Duodenal mucosa (tissue), 2 donors: Measurements from ENCODE around the gene FARSB.

Source experiments
- H3K27ac ChIP-seq: one replicate; pipeline ENCODE4 v1.7.0; 2013; ENCODE audit warnings: low read depth, low read length
- H3K27me3 ChIP-seq, 2 donors: one replicate each; pipeline ENCODE4 v1.7.0; 2013; ENCODE audit warnings: low read length in 2 of 2, control low read depth in 1 of 2; ENCODE audit not compliant: insufficient read depth in 2 of 2, control insufficient read depth in 1 of 2
- H3K36me3 ChIP-seq, 2 donors: one replicate each; pipeline ENCODE4 v1.7.0; 2013; ENCODE audit warnings: low read length in 2 of 2, control low read depth in 1 of 2; ENCODE audit not compliant: insufficient read depth in 2 of 2, control insufficient read depth in 1 of 2
- H3K4me1 ChIP-seq, 2 donors: one replicate each; pipeline ENCODE4 v1.7.0; 2013; ENCODE audit warnings: low read length in 2 of 2, control low read depth in 1 of 2; ENCODE audit not compliant: insufficient read depth in 2 of 2, control insufficient read depth in 1 of 2
- H3K4me3 ChIP-seq, 2 donors: one replicate each; pipeline ENCODE4 v1.7.0; 2013; ENCODE audit warnings: low read length in 2 of 2, low read depth in 1 of 2
- H3K9ac ChIP-seq, 2 donors: one replicate each; pipeline ENCODE4 v1.7.0; 2013; ENCODE audit warnings: low read length in 2 of 2, low read depth in 1 of 2
- H3K9me3 ChIP-seq, 2 donors: one replicate each; pipeline ENCODE4 v1.7.0; 2013; ENCODE audit warnings: low read length in 2 of 2, control low read depth in 1 of 2; ENCODE audit not compliant: control insufficient read depth in 1 of 2

Gene FARSB

GRCh38 chr2:222544661-222545060, 111.2 kb downstream of the FARSB start:
- Histone ChIP-seq H3K27ac (no peak overlapping the region), H3K9ac (no peak overlapping the region), H3K4me1 (peaks cover 4 to 30% of the 10 kb centered on the region in 2 donors), H3K36me3 (no peaks in the 10 kb centered on the region), H3K4me3 (no peak overlapping the region), H3K9me3 (no peaks in the 10 kb centered on the region), H3K27me3 (no peaks in the 10 kb centered on the region)

DNA sequence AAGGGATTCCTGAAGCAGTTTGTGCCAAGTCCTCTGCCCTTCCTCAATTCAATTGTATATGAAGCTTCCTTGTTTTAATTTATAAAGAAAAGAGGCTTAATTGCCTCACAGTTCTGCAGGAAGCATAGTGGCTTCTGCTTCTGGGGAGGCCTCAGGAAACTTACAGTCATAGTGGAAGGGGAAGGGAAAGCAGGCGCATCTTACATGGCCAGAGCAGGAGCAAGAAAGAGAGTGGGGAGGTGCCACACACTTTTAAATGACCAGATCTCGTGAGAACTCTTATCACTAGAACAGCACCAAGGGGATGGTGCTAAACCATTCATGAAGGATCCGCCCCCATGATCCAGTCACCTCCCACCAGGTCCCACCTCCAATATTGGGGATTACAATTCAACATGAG, 117.4 kb downstream of the FARSB start:
- Histone ChIP-seq H3K9ac (no peak overlapping the region), H3K36me3 (peaks cover 0 to 4% of the 10 kb centered on the region in 2 donors), H3K4me1 (no peaks in the 10 kb centered on the region), H3K4me3 (no peak overlapping the region), H3K27me3 (no peaks in the 10 kb centered on the region), H3K27ac (no peak overlapping the region), H3K9me3 (no peaks in the 10 kb centered on the region)

DNA sequence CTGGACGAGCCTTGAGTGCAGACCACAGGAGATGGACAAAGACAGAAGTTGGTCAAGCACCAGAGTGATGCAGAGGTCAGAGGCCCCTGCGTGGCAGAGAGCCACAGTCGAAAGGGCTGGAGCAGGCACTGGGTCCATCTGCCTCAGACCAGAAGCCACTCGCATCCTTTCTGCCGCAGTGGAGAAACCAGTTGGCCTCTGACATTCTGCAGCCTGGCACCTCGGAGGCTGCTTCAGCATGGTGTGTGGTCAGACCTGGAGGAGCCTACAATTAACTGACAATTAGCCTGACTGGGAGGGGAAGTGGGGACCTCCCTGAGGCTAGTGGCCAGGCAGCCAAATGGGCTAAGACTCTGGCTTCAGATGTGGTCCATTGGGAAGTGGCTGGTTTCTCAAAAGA, 120.4 kb downstream of the FARSB start:
- no peaks in the 10 kb centered on the region for H3K27me3 ChIP-seq
- no peak overlapping the region for H3K27ac ChIP-seq
- H3K4me1 ChIP-seq, result no peaks in the 10 kb centered on the region
- no peaks in the 10 kb centered on the region for H3K9me3 ChIP-seq
- peaks cover 0 to 8% of the 10 kb centered on the region in 2 donors for H3K36me3 ChIP-seq
- H3K9ac ChIP-seq, result no peak overlapping the region
- H3K4me3 ChIP-seq, result no peak overlapping the region

DNA sequence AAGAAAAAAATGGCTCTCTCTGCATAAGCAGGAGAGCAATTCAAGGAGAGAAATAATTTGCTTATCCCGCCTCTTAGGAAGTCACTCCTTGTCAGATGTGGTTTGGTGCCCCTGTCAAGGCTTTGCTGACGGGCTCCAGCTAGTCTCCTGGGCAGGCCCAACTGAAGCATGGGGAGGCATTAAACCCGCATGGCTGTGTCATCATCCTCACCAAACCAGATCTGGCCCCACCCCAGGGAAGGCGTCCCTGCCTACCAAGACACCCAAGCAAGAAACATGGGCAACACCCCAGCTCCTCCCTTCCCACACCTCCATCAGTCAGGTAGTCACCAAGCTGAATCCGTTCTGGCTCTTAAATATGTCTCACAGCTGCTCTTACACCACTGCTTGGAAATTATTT, 123.6 kb downstream of the FARSB start:
- Histone ChIP-seq H3K9ac (no peak overlapping the region), H3K27me3 (no peaks in the 10 kb centered on the region), H3K27ac (no peak overlapping the region), H3K9me3 (no peaks in the 10 kb centered on the region), H3K36me3 (peaks cover 0 to 8% of the 10 kb centered on the region in 2 donors), H3K4me3 (no peak overlapping the region), H3K4me1 (no peaks in the 10 kb centered on the region)

DNA sequence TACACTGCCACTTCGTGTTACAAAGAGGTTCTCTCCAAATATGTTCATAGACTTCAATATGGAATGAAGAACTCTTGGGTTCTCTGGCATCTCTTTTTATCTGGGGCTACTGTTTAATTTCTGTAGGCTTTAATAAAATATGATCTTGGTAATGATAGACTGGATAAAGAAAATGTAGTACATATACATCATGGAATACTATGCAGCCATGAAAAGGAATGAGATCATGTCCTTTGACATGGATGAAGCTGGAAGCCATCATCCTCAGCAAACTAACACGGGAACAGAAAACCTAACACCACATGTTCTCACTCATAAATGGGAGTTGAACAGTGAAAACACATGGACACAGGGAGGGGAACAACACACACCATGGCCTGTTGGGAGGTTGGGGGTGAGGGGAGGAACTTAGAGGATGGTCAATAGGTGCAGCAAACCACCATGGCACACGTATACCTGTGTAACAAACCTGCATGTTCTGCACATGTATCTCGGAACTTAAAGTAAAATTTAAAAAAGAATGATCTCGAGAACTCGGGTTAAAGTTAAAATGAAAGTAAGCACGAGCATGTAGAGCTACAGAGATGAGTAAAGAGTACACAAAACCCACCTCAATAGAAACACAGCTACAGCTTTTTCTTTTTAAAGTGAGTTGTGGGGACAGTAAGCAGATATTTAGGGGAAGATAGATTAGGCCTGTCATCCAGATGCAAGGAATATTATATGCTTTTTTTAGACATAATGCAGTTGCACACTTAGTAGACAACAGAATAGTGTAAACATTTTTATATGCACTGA, 129.2 kb downstream of the FARSB start:
- H3K27me3 ChIP-seq, result no peaks in the 10 kb centered on the region
- H3K9me3 ChIP-seq, result no peaks in the 10 kb centered on the region
- peaks cover 0 to 19% of the 10 kb centered on the region in 2 donors for H3K36me3 ChIP-seq
- no peak overlapping the region for H3K9ac ChIP-seq
- no peak overlapping the region for H3K4me3 ChIP-seq
- no peaks in the 10 kb centered on the region for H3K4me1 ChIP-seq
- no peak overlapping the region for H3K27ac ChIP-seq

- peaks cover 0 to 19% of the 10 kb centered on the region in 2 donors for H3K36me3 ChIP-seq
- no peak overlapping the region for H3K9ac ChIP-seq
- H3K4me3 ChIP-seq, result no peak overlapping the region
- no peak overlapping the region for H3K27ac ChIP-seq
- H3K4me1 ChIP-seq, result no peaks in the 10 kb centered on the region
- no peaks in the 10 kb centered on the region for H3K27me3 ChIP-seq
- H3K9me3 ChIP-seq, result no peaks in the 10 kb centered on the region
Observed at GRCh38 chr2:222525811-222526210, 130.1 kb downstream of the FARSB start.

DNA sequence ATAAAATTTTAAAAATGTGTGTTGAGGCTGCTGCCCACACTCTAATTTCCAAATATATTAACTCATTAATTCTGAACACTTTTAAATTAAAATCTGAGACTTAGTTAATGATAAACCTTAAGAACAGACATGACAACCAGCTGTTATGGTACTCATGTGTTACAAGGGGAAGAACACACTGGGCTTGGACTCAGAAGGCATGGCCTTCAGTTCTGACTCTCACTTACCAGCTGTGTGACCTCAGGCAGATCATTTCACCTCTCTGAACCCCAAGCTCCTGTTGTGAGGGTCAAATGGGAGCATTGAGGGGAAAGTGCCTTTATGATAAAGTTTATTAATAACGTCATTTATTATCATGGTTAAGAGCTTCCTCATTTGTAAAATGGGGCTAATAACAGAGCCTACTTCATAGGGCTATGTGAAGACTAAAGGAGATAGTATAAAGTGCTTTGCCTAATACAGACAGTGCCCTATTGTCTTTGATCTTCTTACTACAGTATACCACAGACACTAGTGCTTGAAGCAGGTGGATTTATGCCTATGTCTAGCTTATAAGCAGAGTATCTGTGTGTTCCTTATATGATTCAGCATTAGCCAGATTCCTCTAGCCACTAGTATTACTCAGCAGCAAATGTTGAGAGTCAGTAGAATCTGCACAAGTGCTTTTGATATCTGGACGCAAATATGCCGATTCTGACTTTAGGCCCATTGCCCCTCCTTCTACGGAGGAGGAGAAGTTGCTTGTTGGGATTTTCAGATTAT, 131.9 kb downstream of the FARSB start:
- Histone ChIP-seq H3K4me3 (no peak overlapping the region), H3K36me3 (peaks cover 0 to 19% of the 10 kb centered on the region in 2 donors), H3K4me1 (peaks cover 4 to 5% of the 10 kb centered on the region in 2 donors), H3K27me3 (no peaks in the 10 kb centered on the region), H3K9ac (no peak overlapping the region), H3K9me3 (no peaks in the 10 kb centered on the region), H3K27ac (no peak overlapping the region)

DNA sequence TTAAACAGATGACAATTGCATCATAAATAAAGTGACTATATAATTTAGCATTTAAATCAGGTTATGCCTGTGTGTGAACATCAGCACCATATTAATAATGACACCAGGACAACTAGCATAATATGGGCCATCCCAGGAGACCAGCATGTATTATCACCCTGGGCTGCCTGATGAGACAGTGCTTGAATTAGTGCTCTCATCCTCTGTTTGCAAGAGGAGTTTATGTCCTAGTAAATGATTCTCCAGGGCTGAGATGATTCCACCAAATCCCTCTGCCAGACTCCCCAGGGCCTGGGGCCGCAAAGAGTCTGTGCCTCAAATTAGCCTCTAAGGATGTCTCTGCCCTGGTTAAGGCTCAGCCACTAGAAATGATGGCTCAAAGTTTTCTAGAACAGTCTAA, 133.8 kb downstream of the FARSB start:
- Histone ChIP-seq H3K4me3 (no peak overlapping the region), H3K9ac (no peak overlapping the region), H3K4me1 (peaks cover 9 to 18% of the 10 kb centered on the region in 2 donors), H3K27ac (no peak overlapping the region), H3K27me3 (no peaks in the 10 kb centered on the region), H3K36me3 (peaks cover 0 to 19% of the 10 kb centered on the region in 2 donors), H3K9me3 (no peaks in the 10 kb centered on the region)

- Histone ChIP-seq H3K4me3 (no peak overlapping the region), H3K27me3 (no peaks in the 10 kb centered on the region), H3K9ac (no peak overlapping the region)
Observed at GRCh38 chr2:222521099-222521498, 134.8 kb downstream of the FARSB start.

More at GRCh38 chr2:222521099-222521498, 134.8 kb downstream of the FARSB start:
- Histone ChIP-seq H3K4me1 (peaks cover 9 to 18% of the 10 kb centered on the region in 2 donors), H3K27ac (no peak overlapping the region), H3K9me3 (no peaks in the 10 kb centered on the region), H3K36me3 (peaks cover 0 to 10% of the 10 kb centered on the region in 2 donors)
